CD4-positive, alpha-beta T cell (primary cell): Measurements from ENCODE around the gene INPP5B. TPM values are rescaled to one million over a fixed set of nuclear protein-coding genes. Genes with fewer than 3 reads are reported as not detected.
"Not testable (repeated sequence)": the region's sequence is repeated elsewhere in the genome, so short reads cannot be mapped to it uniquely, and the experiment has no call there.

ENCODE experiments used
- ATAC-seq: fragments of 200-7000 bp; cut with Tn5 transposase; one replicate; pipeline ENCODE4 v1.10.0; 2022; ENCODE audit warnings: mild to moderate bottlenecking; ENCODE audit not compliant: poor library complexity
- CTCF ChIA-PET: fragments of 350-600 bp; sonication (Branson Sonifier 250); formaldehyde crosslinking; loops from one replicate; lab custom pipeline; 2021; ENCODE audit warnings: antibody characterized with exemption, inconsistent platforms; lab: Charles Lee
- POLR2A ChIA-PET: fragments of 350-600 bp; sonication (Branson Sonifier 250); formaldehyde crosslinking; loops from one replicate; lab custom pipeline; 2021; ENCODE audit warnings: antibody characterized with exemption, inconsistent platforms; lab: Charles Lee
- DNase-seq, 14 experiments: peaks; one replicate each; pipeline ENCODE4 v3.0.0-alpha.2; 2013 to 2020; ENCODE audit warnings: mixed read lengths in 2 of 14
- H3K27ac ChIP-seq, 2 donors: one replicate each; pipeline versions ENCODE4 v1.5.1 to v1.7.0; 2013; ENCODE audit warnings: low read length in 2 of 2, low read depth in 1 of 2, mild to moderate bottlenecking in 1 of 2
- H3K27me3 ChIP-seq, 2 experiments: 1 replicate in 1 of 2; 2 replicates in 1 of 2; pipeline versions ENCODE4 v1.6.1 to v1.7.0; 2013; ENCODE audit warnings: low read length in 2 of 2, control low read depth in 1 of 2, mild to moderate bottlenecking in 1 of 2, moderate library complexity in 1 of 2; ENCODE audit not compliant: insufficient read depth in 2 of 2, control insufficient read depth in 1 of 2
- H3K36me3 ChIP-seq: one replicate; pipeline ENCODE4 v1.6.1; 2013; ENCODE audit warnings: low read length, control low read depth; ENCODE audit not compliant: insufficient read depth
- H3K4me1 ChIP-seq: one replicate; pipeline ENCODE4 v1.6.1; 2013; ENCODE audit warnings: low read length, control low read depth; ENCODE audit not compliant: insufficient read depth
- H3K4me3 ChIP-seq: one replicate; pipeline ENCODE4 v1.5.1; 2013; ENCODE audit warnings: mild to moderate bottlenecking, low read length, moderate library complexity
- H3K9me3 ChIP-seq, 2 experiments: 1 replicate in 1 of 2; 2 replicates in 1 of 2; pipeline versions ENCODE4 v1.6.1 to v1.7.0; 2013; ENCODE audit warnings: low read length in 2 of 2, mild to moderate bottlenecking in 2 of 2, control low read depth in 1 of 2, moderate library complexity in 1 of 2; ENCODE audit not compliant: control insufficient read depth in 1 of 2, insufficient read depth in 1 of 2
- H3K27ac Mint-ChIP-seq: one replicate; pipeline ENCODE4 v1.8.0; 2020; ENCODE audit warnings: mixed read lengths
- H3K27me3 Mint-ChIP-seq: one replicate; pipeline ENCODE4 v1.8.0; 2021; ENCODE audit warnings: mixed read lengths
- H3K36me3 Mint-ChIP-seq: one replicate; pipeline ENCODE4 v1.8.0; 2021; ENCODE audit warnings: low read depth, mixed read lengths
- H3K4me1 Mint-ChIP-seq: one replicate; pipeline ENCODE4 v1.8.0; 2021; ENCODE audit warnings: low read depth, mixed read lengths
- H3K4me3 Mint-ChIP-seq: one replicate; pipeline ENCODE4 v1.8.0; 2020; ENCODE audit warnings: mild to moderate bottlenecking, mixed read lengths
- H3K9me3 Mint-ChIP-seq: one replicate; pipeline ENCODE4 v1.8.0; 2020; ENCODE audit warnings: mixed read lengths
- intact Hi-C, 2 experiments: fragments of 100-400 bp; cut with DNase I in 1 of 2; cut with micrococcal nuclease in 1 of 2; formaldehyde crosslinking; loops; one replicate each; pipeline versions ENCODE4 v1.15.1 to v1.9.0; 2023 to 2025; cut with DNase I, micrococcal nuclease
- total RNA-seq, 174 experiments: library from RNA in 2 of 174; stranded (reverse) in 2 of 174; gene quantifications; one replicate each; pipeline ENCODE4 v1.2.3 and lab custom pipeline; 2021 to 2026
- TF ChIP-seq, protein P1 (sequence below): fragments of 200-600 bp; IDR thresholded peaks from one replicate; pipeline ENCODE4 v1.8.0; 2022; ENCODE audit warnings: antibody characterized with exemption, mild to moderate bottlenecking

The INPP5B gene
- total RNA-seq, 2 experiments from 2014 or later: 11.7 to 12.7 TPM

DNA sequence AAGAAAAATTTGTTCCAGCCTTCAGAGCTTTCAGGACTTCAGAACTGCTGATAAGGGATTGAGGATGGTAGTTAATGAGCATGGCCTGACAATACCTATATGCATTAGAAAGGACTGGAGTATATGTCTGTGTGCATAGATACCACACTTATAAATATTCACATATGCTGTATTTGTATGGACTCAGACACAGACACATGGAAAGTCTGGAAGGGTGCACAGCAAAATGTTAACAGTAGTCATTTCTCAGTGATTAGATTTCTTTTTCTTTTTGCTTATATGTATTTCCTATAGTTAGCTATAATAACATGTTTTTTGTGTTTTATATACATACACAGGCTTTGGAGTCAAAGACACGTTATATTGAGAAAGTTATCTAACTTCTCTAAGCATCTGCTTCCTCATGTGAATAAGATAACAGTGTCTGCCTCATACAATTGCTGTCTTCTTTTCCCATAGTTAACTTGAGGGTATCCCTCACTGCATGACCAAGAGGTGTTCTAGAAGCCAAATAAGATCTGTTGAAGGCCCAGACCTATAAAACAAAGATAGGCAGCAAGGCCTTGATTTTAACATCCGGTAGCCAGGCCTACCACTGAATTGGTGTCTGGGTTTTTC, 31.3 kb downstream of the INPP5B start:
- H3K9me3 Mint-ChIP-seq: no peaks in the 10 kb centered on the region
- ChIA-PET POLR2A (no interaction called here), CTCF (no interaction called here)
- intact Hi-C loops: no loop called here
- H3K36me3 ChIP-seq: peaks cover 6% of the 10 kb centered on the region
- no peak overlapping the region for H3K4me3 ChIP-seq
- H3K36me3 Mint-ChIP-seq: no peaks in the 10 kb centered on the region
- H3K4me1 Mint-ChIP-seq: peaks cover 7% of the 10 kb centered on the region
- H3K27ac Mint-ChIP-seq: no peak overlapping the region
- peaks cover 5% of the 10 kb centered on the region for H3K4me1 ChIP-seq
- DNase-seq: no peak
- no peak overlapping the region for H3K27ac ChIP-seq
- TF ChIP-seq, protein P1, sequence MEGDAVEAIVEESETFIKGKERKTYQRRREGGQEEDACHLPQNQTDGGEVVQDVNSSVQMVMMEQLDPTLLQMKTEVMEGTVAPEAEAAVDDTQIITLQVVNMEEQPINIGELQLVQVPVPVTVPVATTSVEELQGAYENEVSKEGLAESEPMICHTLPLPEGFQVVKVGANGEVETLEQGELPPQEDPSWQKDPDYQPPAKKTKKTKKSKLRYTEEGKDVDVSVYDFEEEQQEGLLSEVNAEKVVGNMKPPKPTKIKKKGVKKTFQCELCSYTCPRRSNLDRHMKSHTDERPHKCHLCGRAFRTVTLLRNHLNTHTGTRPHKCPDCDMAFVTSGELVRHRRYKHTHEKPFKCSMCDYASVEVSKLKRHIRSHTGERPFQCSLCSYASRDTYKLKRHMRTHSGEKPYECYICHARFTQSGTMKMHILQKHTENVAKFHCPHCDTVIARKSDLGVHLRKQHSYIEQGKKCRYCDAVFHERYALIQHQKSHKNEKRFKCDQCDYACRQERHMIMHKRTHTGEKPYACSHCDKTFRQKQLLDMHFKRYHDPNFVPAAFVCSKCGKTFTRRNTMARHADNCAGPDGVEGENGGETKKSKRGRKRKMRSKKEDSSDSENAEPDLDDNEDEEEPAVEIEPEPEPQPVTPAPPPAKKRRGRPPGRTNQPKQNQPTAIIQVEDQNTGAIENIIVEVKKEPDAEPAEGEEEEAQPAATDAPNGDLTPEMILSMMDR: no peak
- peaks cover 0 to 5% of the 10 kb centered on the region in 2 experiments for H3K9me3 ChIP-seq
- no peaks in the 10 kb centered on the region for H3K27me3 Mint-ChIP-seq
- ATAC-seq: no peak
- H3K27me3 ChIP-seq: no peaks in the 10 kb centered on the region
- H3K4me3 Mint-ChIP-seq: no peak overlapping the region

DNA sequence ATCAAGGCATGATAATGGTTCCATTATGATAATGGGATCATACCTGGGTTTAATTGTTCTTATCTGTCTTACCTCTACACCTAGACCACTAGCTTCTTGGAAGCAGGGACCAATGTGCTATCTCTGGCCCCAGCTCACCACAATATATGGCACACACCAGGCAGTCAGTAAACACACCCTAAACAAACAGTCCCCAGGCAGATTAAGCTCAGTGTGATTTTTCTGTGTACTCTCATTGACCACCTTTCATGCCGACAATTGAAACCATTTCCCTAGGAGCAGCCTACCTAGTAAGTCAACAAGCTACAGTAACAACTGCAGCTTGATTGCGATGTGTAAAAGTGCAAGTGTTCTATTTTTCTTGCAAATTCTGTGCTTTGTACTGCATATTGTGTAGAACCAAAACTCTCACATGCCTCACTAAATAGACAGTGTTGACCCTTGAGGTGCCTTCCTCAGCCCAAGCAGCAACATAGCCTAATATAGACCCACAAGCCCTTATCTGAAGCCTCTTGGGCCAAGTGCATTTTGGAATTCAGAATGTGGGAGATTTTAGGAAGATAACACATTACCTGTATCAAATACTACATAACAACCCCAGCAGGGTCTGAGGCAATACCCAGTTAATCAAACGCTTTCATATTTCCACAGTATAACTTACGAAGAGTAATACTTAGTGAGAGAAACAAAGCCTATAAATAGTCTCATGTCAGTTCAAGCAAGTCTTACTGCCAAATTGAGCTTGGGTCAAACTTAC, 32.0 kb downstream of the INPP5B start:
- Mint-ChIP-seq H3K27me3 (no peaks in the 10 kb centered on the region), H3K9me3 (no peaks in the 10 kb centered on the region), H3K36me3 (no peaks in the 10 kb centered on the region), H3K4me1 (peaks cover 7% of the 10 kb centered on the region), H3K27ac (no peak overlapping the region), H3K4me3 (no peak overlapping the region)
- no peaks in the 10 kb centered on the region for H3K27me3 ChIP-seq
- ChIA-PET CTCF (no interaction called here), POLR2A (no interaction called here)
- TF ChIP-seq, protein P1: no peak
- H3K36me3 ChIP-seq: peaks cover 6% of the 10 kb centered on the region
- intact Hi-C loops: no loop called here
- H3K4me1 ChIP-seq: peaks cover 3% of the 10 kb centered on the region
- no peak for ATAC-seq
- no peak overlapping the region for H3K4me3 ChIP-seq
- peaks cover 0 to 5% of the 10 kb centered on the region in 2 experiments for H3K9me3 ChIP-seq
- no peak overlapping the region for H3K27ac ChIP-seq
- no peak for DNase-seq

DNA sequence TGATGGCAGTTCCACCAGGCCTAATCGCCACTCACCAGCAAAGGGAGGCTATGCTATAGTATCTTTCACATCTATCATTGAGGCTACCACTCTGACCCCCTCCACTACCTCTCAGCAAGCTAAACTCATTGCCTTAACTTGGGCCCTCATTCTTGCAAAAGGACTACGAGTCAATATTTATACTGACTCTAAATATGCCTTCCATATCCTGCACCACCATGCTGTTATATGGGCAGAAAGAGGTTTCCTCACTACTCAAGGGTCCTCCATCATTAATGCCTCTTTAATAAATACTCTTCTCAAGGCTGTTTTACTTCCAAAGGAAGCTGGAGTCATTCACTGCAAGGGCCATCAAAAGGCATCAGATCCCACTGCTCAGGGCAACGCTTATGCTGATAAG, 35.4 kb downstream of the INPP5B start:
- intact Hi-C loops, ATAC-seq, H3K36me3 ChIP-seq, H3K36me3 Mint-ChIP-seq, H3K27ac Mint-ChIP-seq, H3K27ac ChIP-seq, POLR2A ChIA-PET, H3K4me3 Mint-ChIP-seq, CTCF ChIA-PET, DNase-seq, H3K27me3 Mint-ChIP-seq, H3K4me1 Mint-ChIP-seq, H3K4me1 ChIP-seq, H3K9me3 Mint-ChIP-seq, H3K27me3 ChIP-seq, H3K4me3 ChIP-seq: not testable (repeated sequence)
- peaks cover 1 to 13% of the 10 kb centered on the region in 2 experiments for H3K9me3 ChIP-seq

DNA sequence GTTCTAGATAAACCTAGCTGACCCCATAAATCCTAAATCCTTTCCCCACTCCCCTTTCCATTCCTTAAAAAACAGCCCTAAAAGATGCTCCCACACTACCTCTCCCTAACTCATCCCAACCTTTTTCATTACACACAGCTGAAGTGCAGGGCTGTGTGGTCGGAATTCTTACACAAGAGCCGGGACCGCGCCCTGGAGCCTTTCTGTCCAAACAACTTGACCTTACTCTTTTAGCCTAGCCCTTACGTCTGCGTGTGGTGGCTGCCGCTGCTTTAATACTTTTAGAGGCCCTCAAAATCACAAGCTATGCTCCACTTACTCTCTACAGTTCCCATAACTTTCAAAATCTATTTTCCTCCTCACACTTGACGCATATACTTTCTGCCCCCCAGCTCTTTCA, 36.0 kb downstream of the INPP5B start:
- H3K36me3 Mint-ChIP-seq, H3K4me3 Mint-ChIP-seq, intact Hi-C loops, CTCF ChIA-PET, H3K27me3 Mint-ChIP-seq, H3K4me1 ChIP-seq, H3K4me1 Mint-ChIP-seq, ATAC-seq, H3K9me3 Mint-ChIP-seq, H3K27ac Mint-ChIP-seq, H3K27ac ChIP-seq, POLR2A ChIA-PET, H3K4me3 ChIP-seq, DNase-seq, H3K27me3 ChIP-seq, H3K36me3 ChIP-seq: not testable (repeated sequence)
- H3K9me3 ChIP-seq: peaks cover 7 to 16% of the 10 kb centered on the region in 2 experiments

DNA sequence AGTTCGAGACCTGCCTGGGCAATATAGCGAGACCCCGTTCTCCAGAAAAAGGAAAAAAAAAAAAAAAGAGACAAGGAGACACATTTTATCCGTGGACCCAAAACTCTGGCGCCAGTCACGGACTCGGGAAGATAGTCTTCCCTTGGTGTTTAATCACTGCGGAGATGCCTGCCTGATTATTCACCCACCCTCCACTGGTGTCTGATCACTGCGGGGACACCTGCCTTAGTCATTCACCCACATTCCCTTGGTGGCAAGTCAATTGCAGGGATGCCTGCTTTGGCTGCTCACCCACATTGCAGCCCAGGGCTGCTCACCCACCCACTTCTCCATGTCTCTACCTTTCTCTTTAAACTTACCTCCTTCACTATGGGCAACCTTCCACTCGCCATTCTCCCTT, 38.3 kb downstream of the INPP5B start:
- H3K36me3 ChIP-seq, H3K27ac Mint-ChIP-seq, ATAC-seq, POLR2A ChIA-PET, CTCF ChIA-PET, H3K27me3 ChIP-seq, H3K4me1 Mint-ChIP-seq, H3K4me1 ChIP-seq, H3K4me3 Mint-ChIP-seq, H3K27me3 Mint-ChIP-seq, H3K9me3 Mint-ChIP-seq, H3K4me3 ChIP-seq, intact Hi-C loops, H3K36me3 Mint-ChIP-seq, DNase-seq, H3K27ac ChIP-seq: not testable (repeated sequence)
- H3K9me3 ChIP-seq: peaks cover 9 to 19% of the 10 kb centered on the region in 2 experiments
